Ovary (tissue), 3 donors: Measurements from ENCODE around the gene POLR3GL.

Source experiments
- CTCF ChIP-seq, 3 donors: fragments of 450-650 bp in 2 of 3; fragments of 200-600 bp in 1 of 3; IDR thresholded peaks; one replicate each; pipeline versions ENCODE4 v1.5.1 to v1.8.0; 2016 to 2022; ENCODE audit warnings: antibody characterized with exemption in 3 of 3, mild to moderate bottlenecking in 1 of 3
- EP300 ChIP-seq: sonication (generic); formaldehyde crosslinking; IDR thresholded peaks from one replicate; pipeline ENCODE4 v1.6.1; 2017; ENCODE audit warnings: antibody characterized with exemption
- donor health status: DM: no; HTN: no; CAD: no.

GRCh38 chr1:145937436-145937835 is 27.1 kb upstream of the POLR3GL start:
- TF ChIP-seq CTCF (IDR thresholded peaks at IDR 0.05) = no peak
- TF ChIP-seq EP300 = no peak
